HG03442 (cell line): ENCODE data around the gene FOXD1.
"Not testable (repeated sequence)": the region's sequence is repeated elsewhere in the genome, so short reads cannot be mapped to it uniquely, and the experiment has no call there.

ENCODE experiments used
- ATAC-seq: cut with Tn5 transposase; IDR thresholded peaks from one replicate; pipeline ENCODE4 v1.9.1; 2021; ENCODE audit warnings: mild to moderate bottlenecking, moderate library complexity; ENCODE audit not compliant: unreplicated experiment

The FOXD1 gene

DNA sequence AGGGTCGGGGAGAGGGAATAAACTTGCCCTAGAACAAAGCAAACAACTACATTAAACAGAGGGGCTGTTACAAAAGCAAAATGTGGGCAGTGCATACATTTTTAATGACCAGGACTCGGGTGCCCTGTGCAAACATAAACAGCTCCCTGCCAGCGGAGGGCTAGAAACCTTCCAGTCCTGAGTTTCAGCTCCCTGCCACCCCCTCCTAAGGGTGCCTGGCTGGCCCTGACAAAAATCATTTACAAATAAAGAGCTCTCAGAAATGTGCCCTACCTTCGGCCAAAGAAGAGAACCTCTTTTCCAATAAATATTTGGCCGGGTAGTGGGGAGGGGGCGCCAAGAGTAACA lies 29.5 kb downstream of the FOXD1 start:
- ATAC-seq, result no peak

GRCh38 chr5:73418244-73418691 lies 30.3 kb downstream of the FOXD1 start:
- ATAC-seq, result no peak

DNA sequence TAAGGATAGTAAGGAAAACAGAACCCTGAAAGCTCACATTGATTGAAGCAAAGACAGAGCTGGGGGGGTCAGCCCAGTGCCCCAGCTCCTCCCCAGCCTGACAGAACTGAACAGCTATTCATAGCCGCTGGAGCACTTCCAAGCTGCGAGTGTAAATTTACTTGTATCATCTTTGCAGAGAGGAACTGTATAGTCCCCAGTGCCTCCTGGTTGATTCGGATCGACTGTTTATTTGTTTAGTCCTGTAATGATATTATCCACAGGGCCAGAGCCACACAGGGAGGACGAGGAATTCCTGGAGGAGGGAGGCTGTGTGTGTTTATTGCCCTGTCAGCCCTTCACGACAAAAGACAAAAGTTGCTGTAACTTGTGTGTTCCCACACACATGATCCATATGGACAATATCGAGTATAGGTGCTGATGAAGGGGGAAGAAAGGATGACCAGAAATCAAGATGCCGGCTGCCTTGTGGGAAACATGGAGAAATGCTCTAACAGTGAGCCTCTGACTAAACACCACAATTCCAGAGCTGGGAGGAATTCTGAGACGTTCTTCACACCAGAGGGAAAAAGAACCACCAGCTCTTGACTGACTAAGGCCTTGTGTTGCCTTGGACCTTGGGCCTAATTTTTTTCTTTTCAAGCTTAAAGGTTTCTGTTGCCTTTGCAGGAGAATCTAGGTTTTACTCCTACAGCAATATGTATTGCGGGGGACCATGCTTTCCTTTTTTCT lies 31.1 kb downstream of the FOXD1 start:
- no peak for ATAC-seq

GRCh38 chr5:73415617-73416016 lies 33.0 kb downstream of the FOXD1 start:
- no peak for ATAC-seq

DNA sequence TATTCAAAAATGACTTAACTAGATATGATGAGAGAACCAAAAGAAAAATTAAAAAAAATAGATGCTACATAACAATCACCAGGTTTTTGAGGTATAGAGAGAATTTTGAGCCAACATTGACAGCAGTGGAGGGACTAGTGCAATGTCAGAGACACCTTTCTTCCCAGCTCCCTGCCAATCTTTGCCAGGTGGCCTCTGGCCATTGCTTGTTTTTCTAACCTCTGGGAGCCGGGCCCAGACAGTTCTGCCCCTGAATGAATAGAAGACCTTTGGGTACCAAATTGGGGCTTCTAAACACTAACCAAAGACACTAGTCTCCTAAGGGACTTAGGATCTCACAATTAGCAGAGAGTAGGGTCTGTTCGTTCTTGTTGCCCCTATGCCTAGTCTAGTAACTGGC lies 33.4 kb downstream of the FOXD1 start:
- no peak for ATAC-seq

GRCh38 chr5:73412597-73412988 lies 36.0 kb downstream of the FOXD1 start:
- no peak for ATAC-seq

GRCh38 chr5:73411936-73412596 lies 36.5 kb downstream of the FOXD1 start:
- no peak for ATAC-seq

GRCh38 chr5:73409927-73410326 lies 38.6 kb downstream of the FOXD1 start:
- ATAC-seq, result not testable (repeated sequence)

GRCh38 chr5:73405691-73406090 lies 42.9 kb downstream of the FOXD1 start:
- ATAC-seq, result no peak

DNA sequence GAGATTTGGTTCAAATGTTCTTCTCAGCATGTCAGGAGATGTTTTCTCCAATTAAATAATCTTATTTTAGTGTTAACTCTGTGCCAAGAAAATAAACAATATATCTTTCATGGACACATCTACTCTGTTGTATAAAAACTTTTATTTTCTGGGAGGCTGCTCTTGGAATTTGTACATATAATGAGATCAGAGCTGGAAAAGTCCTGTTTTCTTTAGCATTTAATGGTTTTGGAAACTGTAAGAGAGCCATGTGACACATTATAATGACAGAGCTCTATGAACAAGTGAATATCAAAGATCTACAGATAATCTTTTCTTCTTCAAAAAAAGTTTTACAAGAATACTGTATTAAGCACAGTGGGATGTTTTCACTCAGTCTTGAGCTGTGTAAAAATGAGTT lies 48.8 kb downstream of the FOXD1 start:
- ATAC-seq, result no peak
